ENCODE data around the gene ECSCR.
A peak's percentile ranks its signal among the peaks of the same experiment; 100 is the strongest.

ECSCR gene

DNA sequence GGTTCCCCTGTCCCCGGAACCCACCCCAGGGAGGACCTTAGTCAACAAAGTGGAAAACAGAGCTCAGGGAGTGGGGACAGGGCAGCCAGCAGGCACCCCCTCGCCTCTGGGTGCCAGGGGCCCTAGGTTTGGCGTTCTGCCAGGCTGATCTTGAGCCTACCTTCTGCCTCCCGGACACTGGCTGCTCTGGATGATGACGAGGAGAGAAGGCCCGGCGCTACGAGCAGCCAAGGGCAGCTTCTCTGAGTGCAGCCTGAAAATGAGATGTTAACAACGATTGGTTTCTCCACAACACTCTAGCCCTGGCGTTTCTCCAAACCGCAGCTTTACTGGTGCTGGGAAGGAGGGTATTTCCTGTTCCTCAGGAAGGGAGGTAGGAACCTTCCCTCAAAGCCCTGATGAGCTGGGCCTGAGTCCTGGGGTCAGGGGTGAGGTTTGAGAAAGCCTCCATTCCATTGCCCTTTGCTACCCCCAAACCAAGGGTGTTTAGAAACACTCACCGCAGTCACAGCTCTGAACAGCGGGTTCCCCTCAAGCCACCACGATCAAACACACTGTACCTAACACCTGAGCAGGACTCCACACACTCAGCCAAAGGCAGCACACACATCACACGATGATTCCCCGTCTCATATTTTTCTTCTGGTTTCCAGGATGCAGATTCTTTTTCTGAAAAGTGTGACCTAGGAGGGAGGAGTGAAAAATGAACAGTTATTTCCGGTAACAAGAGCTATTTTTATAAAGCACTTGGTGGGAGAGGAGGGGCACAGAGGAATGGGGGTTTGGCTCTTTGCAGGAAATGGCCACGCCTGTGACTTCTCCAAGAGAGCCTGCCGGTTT lies 19.7 kb upstream of the ECSCR start, which contains the start of gene STING1 (continued):
- TF ChIP-seq, protein P1, sequence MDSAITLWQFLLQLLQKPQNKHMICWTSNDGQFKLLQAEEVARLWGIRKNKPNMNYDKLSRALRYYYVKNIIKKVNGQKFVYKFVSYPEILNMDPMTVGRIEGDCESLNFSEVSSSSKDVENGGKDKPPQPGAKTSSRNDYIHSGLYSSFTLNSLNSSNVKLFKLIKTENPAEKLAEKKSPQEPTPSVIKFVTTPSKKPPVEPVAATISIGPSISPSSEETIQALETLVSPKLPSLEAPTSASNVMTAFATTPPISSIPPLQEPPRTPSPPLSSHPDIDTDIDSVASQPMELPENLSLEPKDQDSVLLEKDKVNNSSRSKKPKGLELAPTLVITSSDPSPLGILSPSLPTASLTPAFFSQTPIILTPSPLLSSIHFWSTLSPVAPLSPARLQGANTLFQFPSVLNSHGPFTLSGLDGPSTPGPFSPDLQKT (IDR thresholded peaks at IDR 0.05; ENCODE audit: borderline replicate concordance, low read depth, low read length) = no peak
- peak; percentile 67 for TF ChIP-seq FEZF1 (tag by site-specific recombination; IDR thresholded peaks at IDR 0.05)
- no peak for TF ChIP-seq ZNF548 (tag by site-specific recombination; IDR thresholded peaks at IDR 0.05)
- peak; percentile 89 for TF ChIP-seq ZBTB48 (tag by site-specific recombination; IDR thresholded peaks at IDR 0.05)
- TF ChIP-seq, protein P2, sequence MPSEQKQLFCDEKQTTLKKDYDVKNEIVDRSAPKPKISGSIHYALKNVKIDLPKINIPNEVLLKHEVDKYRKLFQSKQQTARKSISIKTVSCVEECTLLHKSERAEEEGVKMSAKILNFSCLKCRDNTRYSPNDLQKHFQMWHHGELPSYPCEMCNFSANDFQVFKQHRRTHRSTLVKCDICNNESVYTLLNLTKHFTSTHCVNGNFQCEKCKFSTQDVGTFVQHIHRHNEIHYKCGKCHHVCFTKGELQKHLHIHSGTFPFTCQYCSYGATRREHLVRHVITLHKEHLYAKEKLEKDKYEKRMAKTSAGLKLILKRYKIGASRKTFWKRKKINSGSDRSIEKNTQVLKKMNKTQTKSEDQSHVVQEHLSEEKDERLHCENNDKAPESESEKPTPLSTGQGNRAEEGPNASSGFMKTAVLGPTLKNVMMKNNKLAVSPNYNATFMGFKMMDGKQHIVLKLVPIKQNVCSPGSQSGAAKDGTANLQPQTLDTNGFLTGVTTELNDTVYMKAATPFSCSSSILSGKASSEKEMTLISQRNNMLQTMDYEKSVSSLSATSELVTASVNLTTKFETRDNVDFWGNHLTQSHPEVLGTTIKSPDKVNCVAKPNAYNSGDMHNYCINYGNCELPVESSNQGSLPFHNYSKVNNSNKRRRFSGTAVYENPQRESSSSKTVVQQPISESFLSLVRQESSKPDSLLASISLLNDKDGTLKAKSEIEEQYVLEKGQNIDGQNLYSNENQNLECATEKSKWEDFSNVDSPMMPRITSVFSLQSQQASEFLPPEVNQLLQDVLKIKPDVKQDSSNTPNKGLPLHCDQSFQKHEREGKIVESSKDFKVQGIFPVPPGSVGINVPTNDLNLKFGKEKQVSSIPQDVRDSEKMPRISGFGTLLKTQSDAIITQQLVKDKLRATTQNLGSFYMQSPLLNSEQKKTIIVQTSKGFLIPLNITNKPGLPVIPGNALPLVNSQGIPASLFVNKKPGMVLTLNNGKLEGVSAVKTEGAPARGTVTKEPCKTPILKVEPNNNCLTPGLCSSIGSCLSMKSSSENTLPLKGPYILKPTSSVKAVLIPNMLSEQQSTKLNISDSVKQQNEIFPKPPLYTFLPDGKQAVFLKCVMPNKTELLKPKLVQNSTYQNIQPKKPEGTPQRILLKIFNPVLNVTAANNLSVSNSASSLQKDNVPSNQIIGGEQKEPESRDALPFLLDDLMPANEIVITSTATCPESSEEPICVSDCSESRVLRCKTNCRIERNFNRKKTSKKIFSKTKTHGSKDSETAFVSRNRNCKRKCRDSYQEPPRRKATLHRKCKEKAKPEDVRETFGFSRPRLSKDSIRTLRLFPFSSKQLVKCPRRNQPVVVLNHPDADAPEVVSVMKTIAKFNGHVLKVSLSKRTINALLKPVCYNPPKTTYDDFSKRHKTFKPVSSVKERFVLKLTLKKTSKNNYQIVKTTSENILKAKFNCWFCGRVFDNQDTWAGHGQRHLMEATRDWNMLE (tag by site-specific recombination; conservative IDR thresholded peaks at IDR 0.05; ENCODE audit: low read depth) = peak; percentile 91
- peak; percentile 76; the same call in 1 of the 2 replicates for TF ChIP-seq ZNF10 (tag by site-specific recombination; IDR thresholded peaks at IDR 0.05)
- TF ChIP-seq, protein P3, sequence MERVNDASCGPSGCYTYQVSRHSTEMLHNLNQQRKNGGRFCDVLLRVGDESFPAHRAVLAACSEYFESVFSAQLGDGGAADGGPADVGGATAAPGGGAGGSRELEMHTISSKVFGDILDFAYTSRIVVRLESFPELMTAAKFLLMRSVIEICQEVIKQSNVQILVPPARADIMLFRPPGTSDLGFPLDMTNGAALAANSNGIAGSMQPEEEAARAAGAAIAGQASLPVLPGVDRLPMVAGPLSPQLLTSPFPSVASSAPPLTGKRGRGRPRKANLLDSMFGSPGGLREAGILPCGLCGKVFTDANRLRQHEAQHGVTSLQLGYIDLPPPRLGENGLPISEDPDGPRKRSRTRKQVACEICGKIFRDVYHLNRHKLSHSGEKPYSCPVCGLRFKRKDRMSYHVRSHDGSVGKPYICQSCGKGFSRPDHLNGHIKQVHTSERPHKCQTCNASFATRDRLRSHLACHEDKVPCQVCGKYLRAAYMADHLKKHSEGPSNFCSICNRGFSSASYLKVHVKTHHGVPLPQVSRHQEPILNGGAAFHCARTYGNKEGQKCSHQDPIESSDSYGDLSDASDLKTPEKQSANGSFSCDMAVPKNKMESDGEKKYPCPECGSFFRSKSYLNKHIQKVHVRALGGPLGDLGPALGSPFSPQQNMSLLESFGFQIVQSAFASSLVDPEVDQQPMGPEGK (tag by site-specific recombination; IDR thresholded peaks at IDR 0.05) = peak; percentile 51
- peak; percentile 73 for TF ChIP-seq SP2 (tag by site-specific recombination; IDR thresholded peaks at IDR 0.05)
- TF ChIP-seq, protein P4, sequence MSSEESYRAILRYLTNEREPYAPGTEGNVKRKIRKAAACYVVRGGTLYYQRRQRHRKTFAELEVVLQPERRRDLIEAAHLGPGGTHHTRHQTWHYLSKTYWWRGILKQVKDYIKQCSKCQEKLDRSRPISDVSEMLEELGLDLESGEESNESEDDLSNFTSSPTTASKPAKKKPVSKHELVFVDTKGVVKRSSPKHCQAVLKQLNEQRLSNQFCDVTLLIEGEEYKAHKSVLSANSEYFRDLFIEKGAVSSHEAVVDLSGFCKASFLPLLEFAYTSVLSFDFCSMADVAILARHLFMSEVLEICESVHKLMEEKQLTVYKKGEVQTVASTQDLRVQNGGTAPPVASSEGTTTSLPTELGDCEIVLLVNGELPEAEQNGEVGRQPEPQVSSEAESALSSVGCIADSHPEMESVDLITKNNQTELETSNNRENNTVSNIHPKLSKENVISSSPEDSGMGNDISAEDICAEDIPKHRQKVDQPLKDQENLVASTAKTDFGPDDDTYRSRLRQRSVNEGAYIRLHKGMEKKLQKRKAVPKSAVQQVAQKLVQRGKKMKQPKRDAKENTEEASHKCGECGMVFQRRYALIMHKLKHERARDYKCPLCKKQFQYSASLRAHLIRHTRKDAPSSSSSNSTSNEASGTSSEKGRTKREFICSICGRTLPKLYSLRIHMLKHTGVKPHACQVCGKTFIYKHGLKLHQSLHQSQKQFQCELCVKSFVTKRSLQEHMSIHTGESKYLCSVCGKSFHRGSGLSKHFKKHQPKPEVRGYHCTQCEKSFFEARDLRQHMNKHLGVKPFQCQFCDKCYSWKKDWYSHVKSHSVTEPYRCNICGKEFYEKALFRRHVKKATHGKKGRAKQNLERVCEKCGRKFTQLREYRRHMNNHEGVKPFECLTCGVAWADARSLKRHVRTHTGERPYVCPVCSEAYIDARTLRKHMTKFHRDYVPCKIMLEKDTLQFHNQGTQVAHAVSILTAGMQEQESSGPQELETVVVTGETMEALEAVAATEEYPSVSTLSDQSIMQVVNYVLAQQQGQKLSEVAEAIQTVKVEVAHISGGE (tag by site-specific recombination; conservative IDR thresholded peaks at IDR 0.05; ENCODE audit: low read depth) = peak; percentile 80
- no peak for TF ChIP-seq ZNF19 (tag by site-specific recombination; IDR thresholded peaks at IDR 0.05; ENCODE audit: low read depth)
- TF ChIP-seq GLIS1 (tag by site-specific recombination; IDR thresholded peaks at IDR 0.05) = peak; percentile 85
- TF ChIP-seq, protein P5, sequence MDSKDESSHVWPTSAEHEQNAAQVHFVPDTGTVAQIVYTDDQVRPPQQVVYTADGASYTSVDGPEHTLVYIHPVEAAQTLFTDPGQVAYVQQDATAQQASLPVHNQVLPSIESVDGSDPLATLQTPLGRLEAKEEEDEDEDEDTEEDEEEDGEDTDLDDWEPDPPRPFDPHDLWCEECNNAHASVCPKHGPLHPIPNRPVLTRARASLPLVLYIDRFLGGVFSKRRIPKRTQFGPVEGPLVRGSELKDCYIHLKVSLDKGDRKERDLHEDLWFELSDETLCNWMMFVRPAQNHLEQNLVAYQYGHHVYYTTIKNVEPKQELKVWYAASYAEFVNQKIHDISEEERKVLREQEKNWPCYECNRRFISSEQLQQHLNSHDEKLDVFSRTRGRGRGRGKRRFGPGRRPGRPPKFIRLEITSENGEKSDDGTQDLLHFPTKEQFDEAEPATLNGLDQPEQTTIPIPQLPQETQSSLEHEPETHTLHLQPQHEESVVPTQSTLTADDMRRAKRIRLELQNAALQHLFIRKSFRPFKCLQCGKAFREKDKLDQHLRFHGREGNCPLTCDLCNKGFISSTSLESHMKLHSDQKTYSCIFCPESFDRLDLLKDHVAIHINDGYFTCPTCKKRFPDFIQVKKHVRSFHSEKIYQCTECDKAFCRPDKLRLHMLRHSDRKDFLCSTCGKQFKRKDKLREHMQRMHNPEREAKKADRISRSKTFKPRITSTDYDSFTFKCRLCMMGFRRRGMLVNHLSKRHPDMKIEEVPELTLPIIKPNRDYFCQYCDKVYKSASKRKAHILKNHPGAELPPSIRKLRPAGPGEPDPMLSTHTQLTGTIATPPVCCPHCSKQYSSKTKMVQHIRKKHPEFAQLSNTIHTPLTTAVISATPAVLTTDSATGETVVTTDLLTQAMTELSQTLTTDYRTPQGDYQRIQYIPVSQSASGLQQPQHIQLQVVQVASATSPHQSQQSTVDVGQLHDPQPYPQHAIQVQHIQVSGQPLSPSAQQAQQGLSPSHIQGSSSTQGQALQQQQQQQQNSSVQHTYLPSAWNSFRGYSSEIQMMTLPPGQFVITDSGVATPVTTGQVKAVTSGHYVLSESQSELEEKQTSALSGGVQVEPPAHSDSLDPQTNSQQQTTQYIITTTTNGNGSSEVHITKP (tag by site-specific recombination; IDR thresholded peaks at IDR 0.05) = peak; percentile 91
- TF ChIP-seq, protein P6, sequence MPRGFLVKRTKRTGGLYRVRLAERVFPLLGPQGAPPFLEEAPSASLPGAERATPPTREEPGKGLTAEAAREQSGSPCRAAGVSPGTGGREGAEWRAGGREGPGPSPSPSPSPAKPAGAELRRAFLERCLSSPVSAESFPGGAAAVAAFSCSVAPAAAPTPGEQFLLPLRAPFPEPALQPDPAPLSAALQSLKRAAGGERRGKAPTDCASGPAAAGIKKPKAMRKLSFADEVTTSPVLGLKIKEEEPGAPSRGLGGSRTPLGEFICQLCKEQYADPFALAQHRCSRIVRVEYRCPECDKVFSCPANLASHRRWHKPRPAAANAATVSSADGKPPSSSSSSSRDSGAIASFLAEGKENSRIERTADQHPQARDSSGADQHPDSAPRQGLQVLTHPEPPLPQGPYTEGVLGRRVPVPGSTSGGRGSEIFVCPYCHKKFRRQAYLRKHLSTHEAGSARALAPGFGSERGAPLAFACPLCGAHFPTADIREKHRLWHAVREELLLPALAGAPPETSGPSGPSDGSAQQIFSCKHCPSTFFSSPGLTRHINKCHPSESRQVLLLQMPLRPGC (tag by site-specific recombination; IDR thresholded peaks at IDR 0.05) = 0 out of 2 replicates have a peak, but pooled peaks have one; percentile 66
- TF ChIP-seq ZBTB21 (tag by site-specific recombination; IDR thresholded peaks at IDR 0.05) = peak; percentile 71
- TF ChIP-seq ZNF404 (tag by site-specific recombination; IDR thresholded peaks at IDR 0.05) = no peak
- no peak for TF ChIP-seq ZNF596 (tag by site-specific recombination; IDR thresholded peaks at IDR 0.05)
- TF ChIP-seq ZBTB7A (tag by site-specific recombination; IDR thresholded peaks at IDR 0.05; ENCODE audit: low read depth) = no peak; the same call in 1 of the 2 replicates
- TF ChIP-seq ZNF324 (tag by site-specific recombination; IDR thresholded peaks at IDR 0.05) = no peak
- TF ChIP-seq, protein P7, sequence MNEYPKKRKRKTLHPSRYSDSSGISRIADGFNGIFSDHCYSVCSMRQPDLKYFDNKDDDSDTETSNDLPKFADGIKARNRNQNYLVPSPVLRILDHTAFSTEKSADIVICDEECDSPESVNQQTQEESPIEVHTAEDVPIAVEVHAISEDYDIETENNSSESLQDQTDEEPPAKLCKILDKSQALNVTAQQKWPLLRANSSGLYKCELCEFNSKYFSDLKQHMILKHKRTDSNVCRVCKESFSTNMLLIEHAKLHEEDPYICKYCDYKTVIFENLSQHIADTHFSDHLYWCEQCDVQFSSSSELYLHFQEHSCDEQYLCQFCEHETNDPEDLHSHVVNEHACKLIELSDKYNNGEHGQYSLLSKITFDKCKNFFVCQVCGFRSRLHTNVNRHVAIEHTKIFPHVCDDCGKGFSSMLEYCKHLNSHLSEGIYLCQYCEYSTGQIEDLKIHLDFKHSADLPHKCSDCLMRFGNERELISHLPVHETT (tag by site-specific recombination; IDR thresholded peaks at IDR 0.05) = peak; percentile 63
